Articular chondrocyte of knee joint (primary cell): Measurements from ENCODE around the gene CRISPLD2. TPM values are rescaled to one million over a fixed set of nuclear protein-coding genes. Genes with fewer than 3 reads are reported as not detected.

Source experiments
- total RNA-seq: library from RNA; depleted of rRNA; stranded (reverse); fragments of >200 nt; gene quantifications from 2 replicates; pipeline ENCODE4 v1.2.3, GENCODE V29; 2012

CRISPLD2 gene
- total RNA-seq = 45.5 and 53.3 TPM in 2 replicates

DNA sequence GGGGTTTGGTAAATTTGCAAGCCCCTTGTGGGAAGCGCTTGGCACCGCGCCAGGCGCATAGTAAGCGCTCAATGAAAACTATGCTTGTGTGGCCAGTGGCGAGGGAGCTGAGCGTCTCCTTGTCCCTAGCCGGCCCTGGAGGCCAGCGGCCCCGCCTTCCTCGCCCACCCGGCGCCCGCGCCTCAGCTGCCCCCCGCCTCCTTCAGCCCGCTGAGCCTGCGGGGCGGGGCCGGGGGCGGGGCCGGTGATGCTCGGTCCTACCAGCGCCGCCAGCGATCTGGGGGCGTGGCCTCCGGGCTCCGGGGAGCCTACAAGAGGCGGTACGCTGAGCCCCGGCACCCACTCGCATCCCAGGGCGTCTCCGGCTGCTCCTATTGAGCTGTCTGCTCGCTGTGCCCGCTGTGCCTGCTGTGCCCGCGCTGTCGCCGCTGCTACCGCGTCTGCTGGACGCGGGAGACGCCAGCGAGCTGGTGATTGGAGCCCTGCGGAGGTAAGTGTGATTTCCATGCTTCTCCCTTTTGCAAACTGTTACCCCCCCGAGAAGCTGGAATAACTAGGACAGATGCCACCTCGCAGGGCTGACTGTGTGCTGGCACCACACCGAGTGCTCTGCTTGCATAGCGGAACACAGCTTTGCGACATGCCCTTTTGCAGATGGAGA, at the start of gene CRISPLD2:
Gene CRISPLD2, plus strand, starts transcription at position 342 of the 661 bp plus-strand sequence. CDS start 18,511 bp downstream, outside the sequence.

Other genes with a start within 250 kb of the CRISPLD2 start
- gene COTL1, start 201.9 kb upstream of the CRISPLD2 start, total RNA-seq = 180 and 195 TPM in 2 replicates
- 48.5 and 52.4 TPM in 2 replicates for gene KLHL36, start 171.5 kb upstream of the CRISPLD2 start, total RNA-seq
- gene USP10, start 120.0 kb upstream of the CRISPLD2 start, total RNA-seq = 47.2 and 55.6 TPM in 2 replicates
- gene ZDHHC7, start 191.6 kb downstream of the CRISPLD2 start, total RNA-seq = 139 and 150 TPM in 2 replicates
- 27.8 and 46.5 TPM in 2 replicates for gene KIAA0513, start 207.8 kb downstream of the CRISPLD2 start, total RNA-seq